Measurements from ENCODE around the gene EPHA10. TPM values are rescaled to one million over a fixed set of nuclear protein-coding genes. Genes with fewer than 3 reads are reported as not detected.

Gene EPHA10
- not detected in 2 replicates for total RNA-seq

GRCh38 chr1:37764888-37765441, at the start of gene EPHA10:
EPHA10 (minus strand) TSS chr1:37765120; CDS start chr1:37765066, 54 bp downstream.

GRCh38 chr1:37807555-37808368, 42.8 kb upstream of the EPHA10 start, which contains the start of the genes C1orf122 and YRDC:
C1orf122 (plus strand) TSS chr1:37807790; CDS start chr1:37808405, 615 bp downstream.
YRDC (minus strand) TSS chr1:37808208; CDS start chr1:37808180, 28 bp downstream.

GRCh38 chr1:37793773-37794371, 29.0 kb upstream of the EPHA10 start, which contains the start of gene MANEAL:
MANEAL (plus strand) TSS chr1:37793847; CDS start chr1:37794183, 336 bp downstream.

GRCh38 chr1:37692078-37692833, 72.7 kb downstream of the EPHA10 start, which contains the start of gene CDCA8:
CDCA8 (plus strand) TSS chr1:37692516; CDS start chr1:37692691, 175 bp downstream.

Other genes with a start within 250 kb of the EPHA10 start
- gene SNIP1, start 210.8 kb downstream of the EPHA10 start, total RNA-seq = 13.2 and 14.8 TPM in 2 replicates
- 4.4 and 8.7 TPM in 2 replicates for gene DNALI1, start 208.2 kb downstream of the EPHA10 start, total RNA-seq
- gene GNL2, start 169.2 kb downstream of the EPHA10 start, total RNA-seq = 79.1 and 111 TPM in 2 replicates
- 0.06 TPM in 1 of 2 replicates, not detected in the other for gene RSPO1, start 130.2 kb downstream of the EPHA10 start, total RNA-seq
- gene CDCA8, start 72.6 kb downstream of the EPHA10 start, total RNA-seq = 4.5 and 6.1 TPM in 2 replicates
- 0.99 and 2.2 TPM in 2 replicates for gene MANEAL, start 28.7 kb upstream of the EPHA10 start, total RNA-seq
- gene C1orf122, start 42.7 kb upstream of the EPHA10 start, total RNA-seq = 23.1 and 26.7 TPM in 2 replicates
- 10.3 and 12.4 TPM in 2 replicates for gene YRDC, start 43.1 kb upstream of the EPHA10 start, total RNA-seq
- gene MTF1, start 94.5 kb upstream of the EPHA10 start, total RNA-seq = 2.5 and 3.4 TPM in 2 replicates
- 27.4 and 30.4 TPM in 2 replicates for gene INPP5B, start 181.9 kb upstream of the EPHA10 start, total RNA-seq
- gene SF3A3, start 224.9 kb upstream of the EPHA10 start, total RNA-seq = 105 and 109 TPM in 2 replicates
- 8.9 and 10.6 TPM in 2 replicates for gene FHL3, start 240.4 kb upstream of the EPHA10 start, total RNA-seq
- gene UTP11, start 247.6 kb upstream of the EPHA10 start, total RNA-seq = 36.2 and 38.3 TPM in 2 replicates

Data from aortic smooth muscle cell (primary cell).